ENCODE measurements around the gene EBF3.

GRCh38 chr10:129809431-129809830 lies 154.6 kb downstream of the EBF3 start:
- TF ChIP-seq POLR2A (IDR thresholded peaks at IDR 0.05; ENCODE audit: low read length) = no peak
- no peak for TF ChIP-seq GATA1 (IDR thresholded peaks at IDR 0.05; ENCODE audit: low read depth, low read length)
